ENCODE measurements around the gene IRF2BP2.

- no peak for TF ChIP-seq CTCF (IDR thresholded peaks at IDR 0.05)
- TF ChIP-seq POLR2A (IDR thresholded peaks at IDR 0.05), result no peak
- TF ChIP-seq POLR2AphosphoS5 (IDR thresholded peaks at IDR 0.05; ENCODE audit: insufficient read depth in 1 of 2, low read depth in 1 of 2), result no peak
These were observed 10.9 kb downstream of the IRF2BP2 start for GRCh38 chr1:234598974-234599616.
